CD4-positive, alpha-beta T cell treated with Interleukin-17A for 4 hours (primary cell): ENCODE measurements around the gene RBKS.
A peak's percentile ranks its signal among the peaks of the same experiment; 100 is the strongest.
"Not testable (repeated sequence)": the region's sequence is repeated elsewhere in the genome, so short reads cannot be mapped to it uniquely, and the experiment has no call there.

Experiments used
- DNase-seq: peaks from one replicate; pipeline ENCODE4 v3.0.0-alpha.2; 2020; ENCODE audit warnings: mixed read lengths

Gene RBKS

GRCh38 chr2:27904405-27904665 lies 14.1 kb upstream of the RBKS start:
- no peak for DNase-seq

GRCh38 chr2:27903649-27904404 lies 13.6 kb upstream of the RBKS start:
- DNase-seq, result no peak

- no peak for DNase-seq
Measured at GRCh38 chr2:27903018-27903417, 12.8 kb upstream of the RBKS start.

- no peak for DNase-seq
Measured at GRCh38 chr2:27902098-27902497, 11.9 kb upstream of the RBKS start.

GRCh38 chr2:27901234-27901633 lies 11.0 kb upstream of the RBKS start:
- DNase-seq, result no peak

- no peak for DNase-seq
Measured at GRCh38 chr2:27897717-27898116, 7.5 kb upstream of the RBKS start.

GRCh38 chr2:27893006-27893405 lies 2.8 kb upstream of the RBKS start:
- no peak for DNase-seq

- no peak for DNase-seq
Measured at GRCh38 chr2:27891673-27892105, 1.5 kb upstream of the RBKS start.

- DNase-seq, result peak; percentile 80
Measured at GRCh38 chr2:27890924-27891672, 911 bp upstream of the RBKS start.

GRCh38 chr2:27889774-27890145 lies 427 bp downstream of the RBKS start:
- no peak for DNase-seq

GRCh38 chr2:27888790-27889189 lies 1.4 kb downstream of the RBKS start:
- DNase-seq, result no peak

GRCh38 chr2:27887830-27888229 lies 2.4 kb downstream of the RBKS start:
- no peak for DNase-seq

- DNase-seq, result no peak
Measured at GRCh38 chr2:27887111-27887510, 3.1 kb downstream of the RBKS start.

GRCh38 chr2:27886322-27886721 lies 3.9 kb downstream of the RBKS start:
- no peak for DNase-seq

GRCh38 chr2:27885661-27886060 lies 4.5 kb downstream of the RBKS start:
- DNase-seq, result no peak

- DNase-seq, result no peak
Measured at GRCh38 chr2:27885234-27885633, 5.0 kb downstream of the RBKS start.

- no peak for DNase-seq
Measured at GRCh38 chr2:27884601-27885000, 5.6 kb downstream of the RBKS start.

- not testable (repeated sequence) for DNase-seq
Measured at GRCh38 chr2:27882584-27882922, 7.6 kb downstream of the RBKS start.

- DNase-seq, result not testable (repeated sequence)
Measured at GRCh38 chr2:27881815-27882583, 8.2 kb downstream of the RBKS start.

- DNase-seq, result no peak
Measured at GRCh38 chr2:27878825-27879224, 11.4 kb downstream of the RBKS start.

GRCh38 chr2:27875089-27875881 lies 14.9 kb downstream of the RBKS start:
- DNase-seq, result no peak

GRCh38 chr2:27873091-27873490 lies 17.1 kb downstream of the RBKS start:
- DNase-seq, result no peak

GRCh38 chr2:27871802-27872201 lies 18.4 kb downstream of the RBKS start:
- DNase-seq, result no peak
